Left colon (tissue), 2 donors: ENCODE results near the gene CDK5RAP1. TPM values are rescaled to one million over a fixed set of nuclear protein-coding genes. Genes with fewer than 3 reads are reported as not detected.

Source experiments
- ATAC-seq: fragments of 200-7000 bp; cut with Tn5 transposase; one replicate; pipeline ENCODE4 v1.9.1; 2020; ENCODE audit warnings: mild to moderate bottlenecking, moderate library complexity
- DNase-seq, 2 donors: peaks; one replicate each; pipeline ENCODE4 v3.0.0-alpha.2; 2020
- intact Hi-C, 2 donors: fragments of 100-400 bp; cut with DNase I in 1 of 2; cut with micrococcal nuclease in 1 of 2; formaldehyde crosslinking; loops; one replicate each; pipeline versions ENCODE4 v1.11.2 to v1.14.0; 2022; cut with DNase I, micrococcal nuclease
- total RNA-seq, 2 donors: library from RNA; stranded (reverse); fragmentation: NEBNext Ultra II Directional; extraction: Animal tissue kit (Norgen Biotek cat#: 25700); gene quantifications; one replicate each; pipeline ENCODE4 v1.2.1, GENCODE V29; 2021
- donor health status: DM: no; HTN: no; CAD: no.
- donor health status: DM: yes; HTN: yes; CAD: no.

Gene CDK5RAP1
- total RNA-seq, 2 donors from 2014 or later, result 16.6 to 27.4 TPM

GRCh38 chr20:33345342-33345741 lies 56.0 kb downstream of the CDK5RAP1 start:
- ATAC-seq (no peak), DNase-seq (no peak)
- intact Hi-C loops, result no loop called here

DNA sequence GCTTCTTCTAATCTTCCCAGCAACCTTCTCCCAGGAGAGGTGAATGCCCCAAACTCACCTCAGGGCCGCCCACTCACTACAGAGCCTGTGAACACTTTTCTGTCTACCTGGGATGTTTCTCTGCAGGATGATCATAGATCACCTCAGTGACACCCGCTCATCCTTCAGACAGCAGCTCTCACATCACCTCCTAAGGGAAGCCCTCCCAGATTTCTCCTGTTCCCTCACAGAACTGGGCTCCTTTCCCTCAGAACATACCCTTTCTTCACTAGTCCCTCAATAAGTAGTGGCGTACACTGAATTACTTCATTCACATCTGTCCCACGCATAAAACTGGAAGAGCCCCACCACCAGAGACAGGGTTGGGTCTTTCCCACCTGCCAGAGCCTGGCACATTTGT lies 57.8 kb downstream of the CDK5RAP1 start:
- no peak for ATAC-seq
- DNase-seq, result no peak
- intact Hi-C loops, result no loop called here

GRCh38 chr20:33339515-33340058 lies 61.7 kb downstream of the CDK5RAP1 start:
- intact Hi-C loops, result no loop called here
- no peak for DNase-seq
- ATAC-seq, result no peak

- intact Hi-C loops, result no loop called here
- DNase-seq (no peak), ATAC-seq (no peak)
These were observed 62.7 kb downstream of the CDK5RAP1 start for GRCh38 chr20:33338467-33339258.

- intact Hi-C loops, result no loop called here
- DNase-seq (no peak), ATAC-seq (no peak)
These were observed 63.7 kb downstream of the CDK5RAP1 start for GRCh38 chr20:33337531-33338165.

DNA sequence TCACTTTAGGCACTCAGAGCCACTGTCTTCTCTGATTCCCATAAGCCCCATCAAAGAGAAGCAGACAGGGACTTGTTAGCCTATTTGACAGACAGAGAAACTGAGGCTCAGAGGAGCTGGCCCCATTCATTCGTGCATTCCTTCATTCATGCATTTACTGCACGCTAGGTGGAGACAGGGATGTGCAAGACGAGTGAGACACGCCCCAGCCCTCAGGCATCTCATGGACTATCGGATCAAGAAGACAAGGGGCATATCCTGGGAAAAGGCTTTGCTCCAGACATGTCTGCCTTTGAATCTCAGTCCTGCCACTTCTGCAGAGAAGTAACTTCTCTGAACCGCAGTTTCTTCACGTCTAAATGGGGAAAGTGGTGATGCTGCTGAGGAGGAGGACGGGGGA lies 64.2 kb downstream of the CDK5RAP1 start:
- intact Hi-C loops, result no loop called here
- ATAC-seq, result no peak
- DNase-seq, result no peak

GRCh38 chr20:33336375-33336774 lies 64.9 kb downstream of the CDK5RAP1 start:
- no peak for ATAC-seq
- DNase-seq, result no peak
- intact Hi-C loops, result no loop called here

DNA sequence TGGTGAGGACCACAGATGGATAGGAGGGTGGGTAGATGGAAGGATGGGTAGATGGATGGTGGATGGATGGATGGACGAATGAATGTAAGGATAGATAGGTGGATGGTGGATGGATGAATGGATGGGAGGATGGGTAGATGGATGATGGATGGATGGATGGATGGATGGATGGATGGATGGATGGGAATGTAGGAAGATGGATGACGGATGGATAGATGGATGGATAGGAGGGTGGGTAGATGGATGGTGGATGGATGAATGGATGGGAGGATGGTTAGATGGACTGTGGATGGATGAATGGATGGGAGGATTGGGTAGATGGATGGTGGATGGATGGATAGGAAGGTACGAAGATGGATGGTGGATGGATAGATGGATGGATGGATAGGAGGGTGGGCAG lies 67.2 kb downstream of the CDK5RAP1 start:
- no peak for DNase-seq
- ATAC-seq, result no peak
- intact Hi-C loops, result no loop called here

DNA sequence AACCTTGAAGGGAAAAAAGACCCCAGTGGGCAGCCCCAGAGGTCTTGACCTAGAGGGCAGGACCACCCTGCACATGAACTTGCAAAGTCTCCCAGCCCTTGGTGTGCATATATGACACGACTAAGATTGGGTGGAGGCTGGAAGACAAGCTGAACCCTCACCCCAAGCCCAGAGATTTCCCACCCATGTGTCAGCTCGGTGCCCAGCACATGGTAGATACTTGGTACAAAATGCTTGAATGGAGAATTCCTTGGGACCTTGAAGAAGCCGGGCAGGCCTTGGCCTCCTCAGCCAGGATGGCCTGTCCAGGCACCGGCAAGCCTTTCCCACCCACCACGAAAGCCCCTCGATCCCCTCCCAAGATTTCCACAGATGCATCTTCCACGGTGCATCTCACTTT lies 67.7 kb downstream of the CDK5RAP1 start:
- no peak for ATAC-seq
- no peak for DNase-seq
- intact Hi-C loops, result no loop called here

- no peak for DNase-seq
- peak; percentile 37 for ATAC-seq
- intact Hi-C loops, result no loop called here
These were observed 68.3 kb downstream of the CDK5RAP1 start for GRCh38 chr20:33332905-33333456.

DNA sequence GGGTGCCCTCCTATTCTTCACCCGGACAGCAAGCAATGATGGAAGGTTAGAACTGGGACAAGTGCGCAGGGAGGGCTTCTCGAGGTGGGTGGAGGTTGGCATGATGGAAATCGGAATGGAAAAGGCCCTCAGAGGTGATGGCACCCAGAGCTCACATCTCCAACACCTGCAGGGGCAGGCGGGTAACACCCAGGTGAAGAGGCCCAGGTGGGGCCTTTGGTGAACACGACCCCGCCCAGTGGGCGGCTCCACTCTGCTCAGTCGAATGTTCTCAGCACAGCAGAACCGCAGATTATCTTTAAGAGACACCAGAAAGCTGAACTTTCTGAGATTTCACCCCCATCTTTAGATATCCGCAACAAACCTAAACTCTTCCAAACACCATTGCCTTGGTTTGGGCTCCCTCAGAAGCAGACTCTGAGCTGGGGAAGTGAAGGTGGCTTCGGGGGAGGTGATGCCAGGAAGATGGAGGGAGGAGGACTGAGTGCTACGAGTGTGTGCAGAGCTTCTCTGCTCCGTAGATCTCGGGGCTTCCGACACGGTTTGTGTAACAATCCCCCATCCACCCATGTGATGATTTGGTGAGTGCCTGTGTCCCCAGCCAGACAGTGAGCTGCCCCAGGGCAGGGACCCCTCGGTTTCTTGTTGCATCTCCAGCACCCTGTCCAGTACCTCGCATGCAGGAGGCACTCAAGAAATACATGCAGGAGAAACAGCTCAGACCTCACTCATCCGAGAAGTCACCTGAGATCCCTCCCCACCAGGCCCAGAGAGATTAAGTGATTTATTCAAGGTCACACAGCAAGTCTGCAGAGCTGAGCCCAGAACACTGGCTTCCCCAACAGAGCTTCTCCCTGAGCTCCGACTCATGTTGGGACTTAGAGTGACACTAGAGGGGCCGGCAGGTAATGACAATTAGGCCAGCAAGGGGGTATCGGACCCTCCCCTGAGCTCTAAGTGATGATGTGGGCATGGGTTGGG lies 72.9 kb downstream of the CDK5RAP1 start:
- ATAC-seq, result no peak
- no peak for DNase-seq
- intact Hi-C loops, result no loop called here

DNA sequence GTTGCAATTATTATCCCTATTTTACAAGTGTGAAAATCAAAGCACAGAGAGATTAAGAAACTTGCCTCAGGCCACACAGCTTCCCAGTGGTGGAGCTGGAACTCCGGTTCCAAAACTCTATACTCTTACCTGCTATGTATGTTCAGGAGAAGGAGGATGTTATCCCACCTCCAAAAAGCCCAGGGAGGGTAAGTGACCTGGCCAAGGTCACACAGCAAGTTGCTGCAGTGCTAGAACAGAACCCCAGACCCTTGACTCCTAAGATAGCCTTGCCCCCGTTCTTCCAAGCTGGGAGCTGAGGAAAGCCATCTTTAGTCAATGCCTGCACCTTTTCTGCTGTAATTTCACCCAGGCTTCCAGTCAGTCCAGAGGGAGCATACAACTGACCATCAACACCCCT lies 76.0 kb downstream of the CDK5RAP1 start:
- intact Hi-C loops, result no loop called here
- DNase-seq (no peak), ATAC-seq (no peak)

DNA sequence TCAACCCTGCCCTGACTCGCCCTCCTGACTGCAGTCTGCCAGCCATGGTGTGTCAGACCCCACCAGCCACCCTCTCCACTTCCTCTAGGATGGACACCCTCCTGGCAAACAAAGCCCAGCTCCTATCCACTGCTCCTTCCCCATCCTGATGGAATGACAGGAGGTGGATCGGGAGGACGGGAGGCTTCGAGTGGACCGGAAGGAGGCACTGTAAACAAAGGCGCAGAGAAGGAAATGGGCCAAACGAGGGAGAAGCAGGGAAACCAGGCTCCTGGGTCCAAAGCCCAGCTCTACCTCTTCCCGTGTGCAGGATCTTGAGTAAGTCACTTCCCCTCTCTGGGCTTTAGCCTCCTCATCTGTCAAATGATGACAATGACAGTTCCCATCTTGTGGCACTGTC lies 78.1 kb downstream of the CDK5RAP1 start:
- DNase-seq (no peak), ATAC-seq (no peak)
- intact Hi-C loops, result no loop called here

- DNase-seq (no peak), ATAC-seq (no peak)
- intact Hi-C loops, result no loop called here
These were observed 78.9 kb downstream of the CDK5RAP1 start for GRCh38 chr20:33322456-33322855.

DNA sequence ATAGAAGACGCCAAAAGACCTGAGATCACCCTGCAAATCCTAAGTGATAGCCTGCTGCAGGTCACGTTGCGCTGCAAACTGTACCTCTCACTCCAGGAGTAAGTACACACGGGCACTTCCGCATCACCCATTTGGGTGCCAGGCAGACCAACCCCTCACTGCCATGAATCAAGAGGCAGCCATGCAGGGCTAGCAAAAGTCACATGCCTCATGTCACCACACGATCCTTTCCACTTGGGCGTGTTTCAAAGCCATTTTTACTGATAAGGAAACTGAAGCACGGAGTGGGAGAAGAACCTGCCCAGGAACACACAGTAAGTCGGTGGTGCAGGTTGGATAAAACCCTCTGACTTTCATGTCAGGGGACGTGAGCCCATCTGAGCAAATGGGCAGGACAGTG lies 81.3 kb downstream of the CDK5RAP1 start:
- intact Hi-C loops, result no loop called here
- DNase-seq (no peak), ATAC-seq (no peak)

- intact Hi-C loops, result no loop called here
These were observed 83.3 kb downstream of the CDK5RAP1 start for GRCh38 chr20:33318096-33318429.

DNA sequence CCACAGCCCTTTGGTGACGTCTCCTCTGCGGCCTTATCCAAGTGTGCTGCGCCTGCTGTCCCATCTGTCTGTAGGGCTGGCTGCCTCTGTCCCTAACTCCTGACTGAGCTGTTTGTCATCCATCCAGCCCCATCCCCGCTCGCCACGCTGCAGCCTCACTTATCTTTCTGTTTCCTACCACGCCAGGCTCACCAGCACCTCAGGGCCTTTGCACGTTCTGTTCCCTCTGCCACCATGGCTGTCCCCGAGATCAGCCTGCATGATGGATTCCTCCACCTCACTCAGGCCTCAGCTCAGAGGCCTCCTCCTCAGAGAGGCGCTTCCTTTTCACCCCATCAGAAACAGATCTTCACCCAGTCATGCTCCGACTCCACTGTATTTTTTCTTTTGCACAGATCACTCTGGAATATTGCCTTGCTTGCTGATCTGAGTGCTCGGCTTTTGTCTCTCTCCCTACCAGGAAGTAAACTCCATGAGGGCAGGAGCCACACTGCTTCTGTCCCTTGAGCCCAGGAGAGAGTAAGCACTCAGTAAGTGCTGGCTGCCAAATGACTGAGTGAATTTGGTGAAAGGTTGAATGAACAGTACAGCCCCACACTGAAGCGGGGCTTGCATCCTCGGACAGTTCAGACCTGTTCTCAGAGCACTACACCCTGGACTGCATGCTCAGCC lies 83.8 kb downstream of the CDK5RAP1 start:
- intact Hi-C loops, result no loop called here
- no peak for DNase-seq
- no peak for ATAC-seq

More at GRCh38 chr20:33318096-33318429, 83.3 kb downstream of the CDK5RAP1 start:
- ATAC-seq, result no peak
- DNase-seq, result no peak

DNA sequence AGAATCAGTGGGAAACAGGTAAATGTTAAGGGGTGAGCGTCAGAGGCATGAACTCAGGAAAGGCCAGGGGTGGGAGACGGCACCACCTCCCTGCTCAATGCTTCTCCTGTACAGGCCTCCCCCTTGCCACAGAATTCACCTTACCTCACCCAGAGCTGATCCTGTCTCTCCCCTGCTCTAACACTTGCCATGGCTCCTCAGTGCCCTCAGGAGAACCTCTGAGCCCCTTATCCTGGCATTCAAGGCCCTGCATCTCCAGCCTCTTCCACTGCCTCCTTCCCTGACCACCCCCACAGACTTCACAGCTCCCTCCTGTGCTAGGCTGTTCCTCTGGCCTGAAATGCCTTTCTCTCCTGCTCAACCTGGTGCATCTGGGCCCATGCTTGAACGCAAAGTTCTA lies 84.4 kb downstream of the CDK5RAP1 start:
- intact Hi-C loops, result no loop called here
- ATAC-seq, result no peak
- no peak for DNase-seq

DNA sequence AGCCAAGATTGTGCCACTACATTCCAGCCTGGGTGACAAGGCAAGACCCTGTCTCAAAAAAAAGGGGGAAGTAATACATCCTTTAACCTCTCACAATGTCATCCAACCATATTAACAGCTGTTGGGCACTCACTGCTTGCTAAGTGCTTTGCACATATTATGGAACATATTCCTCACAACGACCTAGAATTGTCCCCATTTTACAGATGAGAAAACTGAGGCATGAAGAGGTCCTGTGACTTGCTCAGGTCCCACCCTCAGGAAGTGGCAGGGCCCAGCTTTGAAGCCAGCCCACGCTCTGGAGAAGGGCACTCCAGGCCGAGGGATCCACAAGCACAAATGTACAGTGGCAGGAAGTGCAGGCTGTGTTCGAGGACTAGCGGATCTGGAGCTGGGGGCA lies 85.0 kb downstream of the CDK5RAP1 start:
- ATAC-seq (no peak), DNase-seq (no peak)
- intact Hi-C loops, result no loop called here
